ACHN (cell line): ENCODE measurements around the gene CCDC80.
"Not testable (repeated sequence)": the region's sequence is repeated elsewhere in the genome, so short reads cannot be mapped to it uniquely, and the experiment has no call there.

Source experiments
- DNase-seq: peaks from one replicate; pipeline ENCODE4 v3.0.0-alpha.2; 2015
- in situ Hi-C: cut with HindIII; loops from 2 replicates; pipeline ENCODE4 v1.10.0; 2017; ENCODE audit warnings: low sequenced_read_pairs, low pct_ligation_motif_present, low pct_unique_long_range_greater_than_20kb

Gene CCDC80

DNA sequence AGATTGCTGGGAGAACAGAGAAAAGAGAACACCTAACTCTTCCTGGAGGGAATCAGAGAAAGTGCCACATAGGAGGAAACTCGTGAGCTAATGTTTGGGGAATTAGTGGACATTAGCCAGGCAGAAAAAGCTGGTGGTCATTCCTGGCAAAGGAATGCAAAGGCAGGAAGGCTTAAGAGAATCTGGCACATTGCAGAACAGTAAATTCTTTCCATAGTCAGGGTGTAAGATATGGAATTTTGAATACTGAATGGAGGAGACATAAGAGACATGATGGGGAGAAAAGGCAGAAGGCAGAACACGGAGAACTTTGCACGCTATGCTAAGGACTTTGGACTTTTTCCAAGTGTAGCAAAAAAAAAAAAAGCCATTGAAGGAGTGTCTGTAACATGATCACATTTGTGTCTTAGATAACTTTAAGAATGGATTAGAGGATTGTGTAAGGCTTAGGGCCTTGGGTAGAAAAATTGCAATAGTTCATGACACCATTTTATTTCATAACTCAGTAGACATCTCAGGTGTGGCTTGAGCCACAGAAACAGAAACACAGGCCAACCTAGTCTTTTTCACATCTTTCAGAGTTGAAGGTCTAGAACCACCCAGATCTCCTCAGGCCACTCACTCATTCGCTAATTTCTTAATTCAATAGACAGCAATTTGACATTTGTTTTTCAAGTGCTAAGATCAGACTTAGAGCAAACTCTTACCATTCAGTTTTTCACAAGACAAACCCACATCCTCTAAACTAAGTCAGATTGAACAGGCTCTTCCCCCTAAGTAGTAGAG, 31.2 kb upstream of the CCDC80 start:
- DNase-seq, result peak; percentile 65
- in situ Hi-C loops, result no loop called here

DNA sequence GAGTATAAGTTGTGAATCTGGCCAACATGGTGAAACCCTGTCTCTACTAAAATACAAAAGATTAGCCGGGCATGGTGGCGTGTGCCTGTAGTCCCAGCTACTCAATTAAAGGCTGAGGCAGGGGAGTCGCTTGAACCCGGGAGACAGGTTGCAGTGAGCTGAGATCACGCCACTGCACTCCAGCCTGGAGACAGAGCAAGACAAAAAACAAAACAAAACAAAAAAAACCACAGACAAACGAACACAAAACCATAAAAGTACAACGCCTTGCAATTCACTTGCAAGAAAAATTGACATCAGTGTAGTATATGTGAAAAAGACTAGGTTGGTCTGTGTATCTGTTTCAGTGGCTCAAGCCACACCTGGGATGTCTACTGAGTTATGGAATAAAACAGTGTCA, 29.9 kb upstream of the CCDC80 start:
- no peak for DNase-seq
- in situ Hi-C loops, result no loop called here

DNA sequence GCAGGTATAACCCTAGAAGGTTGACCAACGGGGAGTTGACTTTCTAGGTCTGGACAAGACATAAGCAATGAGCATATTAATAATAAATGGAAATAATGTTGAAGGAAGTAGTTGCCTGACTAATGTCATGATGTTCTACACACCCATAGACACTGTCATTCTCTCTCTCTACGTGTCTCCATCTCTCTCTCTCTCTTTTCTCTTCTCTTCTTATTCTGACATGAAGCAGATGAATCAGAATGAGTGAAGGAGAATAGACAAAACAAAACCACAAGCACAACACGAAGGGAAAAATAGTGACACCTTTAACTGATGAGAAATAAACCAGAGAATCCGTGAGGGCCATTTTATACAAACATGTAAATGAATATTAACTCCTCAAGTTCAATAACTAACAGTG, 26.7 kb upstream of the CCDC80 start:
- no peak for DNase-seq
- in situ Hi-C loops, result no loop called here

DNA sequence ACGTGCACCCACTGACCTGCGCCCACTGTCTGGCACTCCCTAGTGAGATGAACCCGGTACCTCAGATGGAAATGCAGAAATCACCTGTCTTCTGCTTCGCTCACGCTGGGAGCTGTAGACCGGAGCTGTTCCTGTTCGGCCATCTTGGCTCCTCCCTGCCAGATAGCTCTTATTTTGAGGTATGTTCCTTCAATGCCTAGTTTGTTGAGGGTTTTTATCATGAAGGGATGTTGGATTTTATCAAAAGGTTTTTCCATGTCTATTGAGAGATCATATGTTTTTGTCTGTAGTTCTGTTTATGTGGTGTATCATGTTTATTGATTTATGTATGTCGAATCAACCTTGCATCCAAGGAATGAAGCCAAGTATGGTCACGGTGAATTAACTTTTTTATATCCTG, 24.1 kb upstream of the CCDC80 start:
- DNase-seq, in situ Hi-C loops: not testable (repeated sequence)

DNA sequence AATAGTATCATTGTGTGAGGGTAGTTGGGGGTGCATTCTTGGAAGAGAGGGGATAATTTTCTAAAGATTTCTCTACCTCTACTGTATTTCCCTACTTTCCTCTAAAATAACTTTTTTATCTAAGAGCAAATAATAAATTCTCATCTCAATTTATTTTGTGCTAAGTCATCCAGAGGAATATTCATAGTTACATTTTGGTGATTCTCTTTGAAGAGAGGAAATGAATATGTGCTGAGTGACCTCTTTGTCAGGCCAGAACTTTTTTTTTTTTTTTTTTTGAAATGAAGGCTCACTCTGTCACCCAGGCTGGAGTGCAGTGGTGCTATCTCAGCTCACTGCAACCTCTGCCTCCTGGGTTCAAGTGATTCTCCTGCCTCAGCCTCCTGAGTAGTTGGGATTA, 15.1 kb upstream of the CCDC80 start:
- in situ Hi-C loops, result no loop called here
- DNase-seq, result no peak

DNA sequence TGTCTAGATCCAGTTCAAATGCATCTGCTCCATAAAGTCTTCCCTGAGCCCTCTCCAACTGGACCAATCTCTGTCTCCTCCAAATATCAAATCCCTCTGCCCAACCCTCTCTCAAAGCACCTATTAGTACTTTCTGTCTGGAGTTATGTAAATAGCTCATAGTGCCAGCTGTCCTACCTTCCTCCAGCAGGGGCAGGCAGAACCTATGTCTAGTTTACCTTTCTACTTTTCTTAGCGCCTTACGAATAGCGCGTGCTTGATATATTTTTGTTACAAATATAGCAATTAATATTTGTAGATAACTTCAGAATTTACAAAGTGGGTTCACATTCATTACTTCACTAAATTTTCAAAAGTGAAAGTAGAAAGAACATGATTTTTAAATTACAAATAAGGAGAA, 14.0 kb upstream of the CCDC80 start:
- DNase-seq, result peak; percentile 41
- in situ Hi-C loops, result no loop called here

DNA sequence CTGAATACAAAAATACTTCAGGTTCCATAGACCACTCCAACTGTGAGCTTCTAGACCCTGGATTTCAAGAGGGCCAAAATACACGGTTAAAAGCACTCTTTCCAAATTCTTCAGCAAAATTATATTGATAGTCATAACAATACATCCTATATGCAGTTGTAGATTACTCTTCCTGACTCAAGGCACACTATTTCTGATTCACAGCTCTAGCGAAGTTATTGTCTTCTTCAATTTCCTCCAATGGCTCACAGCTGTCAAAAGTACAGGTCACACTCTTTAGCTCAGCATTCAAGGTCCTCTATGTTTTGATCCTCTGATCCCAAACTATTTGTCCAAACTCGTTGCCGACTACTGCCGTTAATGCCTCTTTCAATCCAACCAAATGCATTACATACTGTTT, 13.5 kb upstream of the CCDC80 start:
- in situ Hi-C loops, result no loop called here
- no peak for DNase-seq

DNA sequence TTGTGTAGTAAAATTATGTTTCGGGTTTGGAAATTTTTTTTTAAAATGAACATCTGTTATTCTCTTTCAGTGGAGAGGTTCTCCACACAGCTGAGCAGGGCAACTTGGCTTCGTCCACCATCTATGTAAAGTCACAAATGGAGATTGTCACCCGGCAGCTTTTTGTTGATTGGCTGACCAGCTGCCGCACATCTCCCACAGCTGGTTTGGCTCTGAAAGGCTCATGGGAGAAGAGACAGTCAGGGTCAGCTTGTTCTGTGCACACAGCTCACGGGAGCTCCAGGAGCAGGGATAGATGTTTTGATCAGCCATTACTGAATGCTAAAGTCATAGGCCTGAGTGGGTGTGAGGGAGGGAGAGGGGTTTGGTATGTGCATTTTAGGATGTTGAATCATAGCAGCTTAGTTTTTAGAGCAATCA, 12.9 kb upstream of the CCDC80 start:
- in situ Hi-C loops, result no loop called here
- DNase-seq, result peak; percentile 79

DNA sequence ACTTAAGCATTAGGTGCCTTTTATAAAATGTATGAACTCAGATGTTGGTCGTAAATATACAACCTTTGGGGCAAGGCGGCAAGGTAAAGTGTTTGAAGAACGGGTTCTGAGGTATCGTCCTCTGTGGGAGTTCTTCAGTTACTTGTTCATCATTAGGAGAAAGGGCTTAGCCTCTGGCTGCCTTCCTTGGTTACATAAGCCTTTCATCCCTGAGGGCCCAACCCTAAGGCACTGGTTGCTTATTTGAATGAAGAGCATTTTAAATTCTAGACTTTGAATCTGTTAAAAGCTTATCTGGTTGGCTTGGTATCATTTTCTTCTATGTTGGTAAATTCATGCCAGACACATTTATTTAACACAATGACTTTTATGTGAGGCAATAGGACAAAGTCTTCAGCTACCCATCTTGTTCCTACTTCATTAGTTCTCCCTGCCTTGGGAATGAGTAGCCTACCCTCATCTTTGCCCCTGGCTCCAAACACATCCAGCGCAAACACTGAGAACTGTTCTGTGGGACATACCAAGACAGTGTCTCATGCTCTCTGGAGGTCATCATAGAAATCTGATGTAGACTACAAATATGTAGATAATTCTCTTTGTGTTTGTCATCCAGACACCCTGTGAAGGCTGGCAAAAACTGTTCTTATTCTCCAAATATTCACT, 12.4 kb upstream of the CCDC80 start:
- peak; percentile 93 for DNase-seq
- in situ Hi-C loops, result no loop called here

DNA sequence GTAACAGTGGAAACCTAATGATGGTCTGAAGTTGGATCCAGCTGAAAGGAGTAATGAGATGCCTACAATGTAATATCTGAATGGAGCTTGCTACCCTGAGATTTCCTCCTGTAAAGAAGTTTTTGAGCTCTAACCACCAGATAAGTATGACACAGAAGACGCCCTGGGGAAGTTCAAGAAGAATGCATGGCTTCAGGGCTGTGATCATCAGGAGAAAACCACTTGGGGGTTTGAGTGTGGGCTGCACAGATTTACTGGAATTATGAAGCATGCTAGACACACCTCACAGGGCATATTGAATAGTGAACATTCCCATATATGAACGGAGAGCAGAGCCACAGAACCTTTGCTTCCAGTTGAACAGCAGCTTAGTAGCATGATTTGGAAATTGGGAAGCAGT, 10.6 kb upstream of the CCDC80 start:
- in situ Hi-C loops, result no loop called here
- no peak for DNase-seq

DNA sequence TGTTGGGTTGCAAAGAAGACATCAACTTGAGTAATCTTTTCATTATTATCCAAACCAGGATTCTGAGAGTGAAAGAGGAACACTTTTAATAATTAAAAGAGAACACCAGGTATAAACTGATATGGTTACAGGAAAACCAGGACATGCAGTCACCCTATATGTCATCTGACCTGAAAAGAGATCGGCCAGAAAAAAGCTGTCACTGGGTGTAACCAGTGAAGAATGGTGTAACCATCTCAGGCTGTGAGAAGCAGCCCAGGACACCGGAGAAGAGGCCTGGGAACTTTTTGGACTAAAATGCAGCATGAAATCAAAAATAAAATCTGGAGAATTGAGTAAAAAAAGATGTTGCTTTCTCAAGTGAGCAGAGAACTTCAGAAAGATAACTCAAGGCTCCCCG, 10.1 kb upstream of the CCDC80 start:
- in situ Hi-C loops, result no loop called here
- DNase-seq, result no peak

DNA sequence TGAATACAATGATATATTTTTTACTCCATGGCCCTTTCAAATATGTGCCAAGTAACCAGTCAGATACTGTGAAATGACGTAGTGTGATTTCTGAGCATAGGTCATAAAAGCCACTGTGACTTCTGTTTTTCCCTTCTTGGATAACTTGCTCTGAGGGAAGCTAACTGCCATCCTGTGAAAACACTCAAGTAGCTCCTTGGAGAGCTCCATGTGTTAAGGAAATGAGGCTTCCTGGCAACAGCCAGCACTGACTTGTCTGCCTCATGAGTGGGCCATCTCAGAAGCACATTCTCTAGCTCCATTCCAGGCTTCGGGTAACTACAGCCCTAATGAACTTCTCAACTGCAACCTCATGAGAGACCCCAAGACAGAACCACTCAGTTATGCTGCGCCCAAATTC, 9.5 kb upstream of the CCDC80 start:
- in situ Hi-C loops, result no loop called here
- DNase-seq, result peak; percentile 30

DNA sequence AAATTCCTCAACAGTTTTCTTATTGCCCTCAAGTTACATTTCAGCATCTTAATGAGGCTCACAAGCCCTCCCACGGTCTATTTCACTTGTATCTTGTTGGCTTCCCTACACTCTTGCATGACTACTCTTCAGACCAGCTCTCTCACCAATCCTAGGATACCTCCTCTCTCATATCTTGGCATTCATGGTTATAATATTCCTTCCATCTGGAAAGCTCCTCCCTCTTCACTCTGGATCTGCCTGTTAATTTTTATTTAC, 8.5 kb upstream of the CCDC80 start:
- no peak for DNase-seq
- in situ Hi-C loops, result no loop called here

DNA sequence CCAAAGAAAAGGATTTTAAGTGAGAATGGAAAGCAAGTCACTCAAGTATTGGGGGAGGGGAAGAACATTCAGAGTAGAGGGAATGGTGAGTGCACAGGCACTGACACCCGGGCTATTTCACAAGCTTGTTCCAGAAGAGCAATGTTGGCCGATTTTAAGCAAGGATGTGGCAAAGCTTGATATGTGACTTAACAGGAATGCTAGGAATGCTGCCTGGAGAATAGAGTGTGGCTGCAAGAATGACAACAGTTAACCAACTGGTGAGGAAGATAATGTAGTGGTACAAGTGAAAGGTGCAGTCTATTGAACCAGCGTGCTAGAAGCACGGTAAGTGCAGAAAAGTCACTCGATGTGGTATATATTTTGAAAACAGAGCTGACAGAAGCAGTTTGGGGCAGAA, 6.2 kb upstream of the CCDC80 start:
- in situ Hi-C loops, result no loop called here
- peak; percentile 96 for DNase-seq

DNA sequence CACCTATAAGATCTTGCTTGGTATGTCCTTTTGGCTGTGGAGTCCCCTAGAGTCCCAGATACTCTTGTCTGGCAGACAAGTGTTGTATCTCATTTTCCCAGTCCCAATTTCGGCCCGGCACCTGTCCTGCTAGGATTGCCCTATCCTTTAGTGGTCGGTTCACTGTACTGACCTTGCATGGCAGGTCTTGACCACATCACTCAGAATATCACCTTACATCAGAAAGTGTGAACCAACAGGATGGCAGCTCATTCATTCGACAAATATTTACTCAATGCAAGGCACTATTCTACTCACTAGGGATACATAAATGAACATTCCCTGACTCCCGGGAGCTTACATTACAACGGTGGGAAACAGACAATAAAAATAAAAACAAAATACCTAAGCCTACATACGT, 5.7 kb upstream of the CCDC80 start:
- peak; percentile 48 for DNase-seq
- in situ Hi-C loops, result no loop called here

DNA sequence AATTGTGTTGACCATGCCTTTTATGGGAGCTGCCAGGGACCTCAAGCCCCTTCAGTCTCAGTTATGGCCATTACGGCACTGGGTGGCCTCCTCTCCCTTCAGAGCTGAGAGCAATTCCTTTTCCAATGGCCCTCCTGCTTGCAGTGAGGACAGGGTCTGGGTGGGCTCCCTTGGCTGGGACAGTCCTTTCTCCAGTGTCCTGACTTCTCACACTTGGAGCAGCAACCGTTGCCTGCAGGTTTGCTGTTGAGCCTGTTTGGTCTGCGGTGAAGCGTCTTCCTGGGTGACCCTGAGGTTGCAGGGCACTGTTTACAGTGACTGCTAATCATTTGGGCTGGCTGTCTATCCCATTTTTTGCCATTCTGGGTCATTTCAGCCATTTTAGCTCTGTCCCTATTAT, 3.5 kb upstream of the CCDC80 start:
- in situ Hi-C loops, result no loop called here
- no peak for DNase-seq

DNA sequence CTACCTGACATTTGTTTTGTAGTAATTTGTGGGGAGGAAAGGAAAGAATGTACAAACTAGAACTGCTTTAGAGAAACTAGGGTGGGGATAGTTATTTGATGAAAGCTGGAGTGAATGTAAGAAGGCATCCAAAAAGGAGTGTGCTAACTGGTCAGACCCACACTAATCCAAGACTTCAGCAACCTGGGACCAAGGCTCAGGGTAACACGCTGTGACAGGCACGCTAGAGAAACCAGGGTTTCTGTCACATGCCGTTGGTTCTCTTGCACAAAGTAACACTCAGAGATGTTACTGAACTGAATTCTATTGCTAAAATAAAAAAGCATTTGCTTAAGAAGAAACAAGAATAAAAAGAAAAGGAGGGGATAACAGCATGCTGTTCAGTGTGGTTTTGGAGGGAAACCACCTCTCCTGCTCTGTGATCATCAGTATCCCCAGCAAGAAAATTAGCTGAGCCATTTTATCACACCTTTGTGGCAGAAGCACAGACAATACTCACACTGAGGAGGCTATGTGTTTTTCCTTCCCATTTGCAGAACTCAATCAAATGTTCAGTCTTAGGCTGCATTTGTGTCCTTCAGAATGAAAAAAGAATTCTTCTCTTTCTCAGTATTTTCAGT, 2.8 kb upstream of the CCDC80 start:
- in situ Hi-C loops, result no loop called here
- DNase-seq, result no peak

DNA sequence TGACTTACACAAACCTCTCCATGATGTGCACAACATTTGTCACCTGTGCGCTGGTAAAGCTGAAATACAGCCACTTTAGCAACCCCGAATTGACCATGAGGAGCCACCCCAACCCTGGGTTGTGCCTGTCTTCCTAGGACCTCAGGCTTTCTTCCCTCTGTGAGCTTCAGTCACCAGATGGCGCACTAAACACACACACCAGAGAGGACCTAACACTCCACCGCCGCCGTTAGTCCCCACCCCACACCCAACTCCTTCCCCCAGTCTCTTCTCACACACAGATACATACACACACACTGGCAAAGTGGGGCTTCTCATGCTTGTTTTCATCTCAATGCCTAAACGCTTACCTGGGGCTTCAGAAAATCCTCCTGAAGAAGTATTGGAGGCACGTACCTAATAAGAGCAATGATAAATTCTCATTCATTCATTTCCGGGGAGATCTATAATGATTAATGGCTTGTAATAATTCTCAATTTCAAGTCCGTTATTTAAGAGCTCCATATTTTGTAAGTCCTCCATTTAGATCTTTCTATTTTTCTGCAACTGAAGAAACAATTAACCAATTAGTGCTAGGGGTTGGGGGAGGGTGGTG, 2.1 kb upstream of the CCDC80 start:
- DNase-seq, result peak; percentile 91
- in situ Hi-C loops, result no loop called here

DNA sequence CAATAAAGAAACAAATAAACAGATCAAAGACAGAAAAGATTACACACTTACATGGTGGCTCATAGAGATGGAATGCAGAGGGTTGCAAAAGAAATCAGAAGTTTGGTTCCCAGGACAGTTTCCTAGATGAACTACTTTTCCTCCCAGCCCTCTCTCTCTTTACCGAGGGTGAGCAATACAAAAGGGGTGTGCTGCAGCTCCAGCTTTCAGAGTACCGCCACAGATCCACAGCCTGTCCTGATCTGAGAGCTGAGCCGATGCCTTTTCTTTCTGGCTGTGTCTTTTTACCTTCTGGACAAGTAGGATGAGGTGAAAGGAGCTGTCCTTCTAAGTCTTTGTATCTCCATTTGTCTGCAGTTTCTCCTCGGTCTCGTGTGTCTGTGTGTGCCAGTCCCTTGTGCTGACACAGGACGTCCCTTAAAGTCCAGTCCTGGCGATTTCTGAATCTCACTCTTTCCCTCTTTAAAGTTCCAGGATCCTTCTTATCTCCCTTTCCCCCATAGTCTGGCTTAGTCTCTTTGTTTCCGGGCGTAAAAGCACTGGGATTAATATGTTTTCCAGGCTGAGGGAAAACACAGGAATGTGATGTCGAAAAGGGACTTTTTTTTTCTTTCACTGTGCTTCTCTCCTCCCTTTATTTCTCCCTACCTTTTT, 540 bp downstream of the CCDC80 start:
- in situ Hi-C loops, result no loop called here
- DNase-seq, result peak; percentile 41
